SU-DHL-6 (cell line): ENCODE results near the gene THAP11.

ENCODE experiments used
- H2AFZ ChIP-seq: fragments of 200-600 bp; sonication (generic); 2 replicates; pipeline ENCODE4 v1.6.1; 2014; ENCODE audit warnings: low read depth, mild to moderate bottlenecking, moderate library complexity, mixed read lengths, antibody characterized with exemption, low read length; ENCODE audit not compliant: severe bottlenecking
- H3F3A ChIP-seq: fragments of 200-600 bp; shearing (Covaris generic); 2 replicates; pipeline ENCODE4 v1.6.0; 2016; ENCODE audit warnings: antibody characterized with exemption, mild to moderate bottlenecking; ENCODE audit not compliant: insufficient read depth
- H3K27ac ChIP-seq: fragments of 200-600 bp; sonication (generic); 2 replicates; pipeline ENCODE4 v1.5.1; 2016; ENCODE audit warnings: low read depth, mild to moderate bottlenecking, low read length, moderate library complexity, mixed read lengths
- H3K27me3 ChIP-seq: fragments of 200-600 bp; sonication (generic), shearing (Covaris generic); 2 replicates; pipeline ENCODE4 v1.6.0; 2014; ENCODE audit warnings: mild to moderate bottlenecking, low read length
- H3K36me3 ChIP-seq: fragments of 200-600 bp; sonication (generic); 2 replicates; pipeline ENCODE4 v1.6.1; 2014; ENCODE audit warnings: mild to moderate bottlenecking, low read length, mixed read lengths
- H3K4me2 ChIP-seq: fragments of 300-600, 200-600 bp; shearing (Covaris generic), sonication (generic); 2 replicates; pipeline ENCODE4 v1.6.0; 2014; ENCODE audit warnings: low read length, low read depth, mild to moderate bottlenecking; ENCODE audit not compliant: poor library complexity, severe bottlenecking
- H3K4me3 ChIP-seq: fragments of 200-600 bp; sonication (generic); 2 replicates; pipeline ENCODE4 v1.5.1; 2014; ENCODE audit warnings: antibody characterized with exemption, low read length, mild to moderate bottlenecking, mixed read lengths; ENCODE audit not compliant: insufficient read depth, poor library complexity, severe bottlenecking
- H3K79me2 ChIP-seq: fragments of 200-600 bp; sonication (generic); 2 replicates; pipeline ENCODE4 v1.6.1; 2014; ENCODE audit warnings: mild to moderate bottlenecking, low read length, moderate library complexity; ENCODE audit not compliant: insufficient read depth
- H3K9ac ChIP-seq: fragments of 200-600 bp; sonication (generic); 2 replicates; pipeline ENCODE4 v1.7.0; 2014; ENCODE audit warnings: mild to moderate bottlenecking, low read length
- H3K9me2 ChIP-seq: fragments of 200-600 bp; sonication (generic); replicated peaks from 2 replicates; pipeline ENCODE4 v1.6.1; 2014; ENCODE audit warnings: low read length; ENCODE audit not compliant: insufficient read depth
- H3K9me3 ChIP-seq: fragments of 200-600 bp; sonication (generic); 2 replicates; pipeline ENCODE4 v1.6.1; 2014; ENCODE audit warnings: low read length, mixed read lengths; ENCODE audit not compliant: insufficient read depth
- H4K20me1 ChIP-seq: fragments of 200-600 bp; sonication (generic); 2 replicates; pipeline ENCODE4 v1.6.1; 2014; ENCODE audit warnings: low read depth, mild to moderate bottlenecking, antibody characterized with exemption, low read length, moderate library complexity, mixed read lengths
- CTCF ChIP-seq: fragments of 200-600 bp; sonication (generic); IDR thresholded peaks from one replicate; pipeline ENCODE4 v1.5.1; 2017; ENCODE audit warnings: antibody characterized with exemption, mild to moderate bottlenecking, low read length, moderate library complexity; ENCODE audit not compliant: insufficient read depth, poor library complexity, severe bottlenecking
- EZH2phosphoT487 ChIP-seq: fragments of 200-600 bp; sonication (generic), shearing (Covaris generic); conservative IDR thresholded peaks from 2 replicates; pipeline ENCODE4 v1.6.1; 2018; ENCODE audit warnings: mild to moderate bottlenecking, antibody characterized with exemption, low read length, moderate library complexity, mixed read lengths

The THAP11 gene

DNA sequence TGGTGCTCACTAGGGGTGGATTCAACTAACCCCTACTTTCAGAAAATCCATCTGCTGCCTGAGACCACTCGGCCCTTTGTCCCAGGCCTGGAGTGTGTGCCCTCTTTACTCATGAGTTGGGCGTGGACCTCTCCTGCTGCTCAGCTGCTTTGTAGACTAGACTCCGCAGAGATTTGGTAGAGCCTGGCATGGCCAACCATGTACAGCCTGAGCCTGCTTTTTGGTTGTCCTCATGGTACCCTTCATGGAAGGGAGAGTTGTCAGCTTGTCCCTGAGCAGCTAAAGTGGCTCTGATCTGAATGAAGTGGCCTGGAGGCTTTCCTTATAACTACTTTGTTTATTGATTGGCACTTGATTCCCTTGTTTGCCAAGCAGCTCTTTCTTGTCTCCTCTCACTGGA lies 32.3 kb downstream of the THAP11 start:
- peaks cover 35% of the 10 kb centered on the region for H3K79me2 ChIP-seq
- H2AFZ ChIP-seq = no peak overlapping the region
- no peak overlapping the region for H3K27ac ChIP-seq
- H4K20me1 ChIP-seq = no peaks in the 10 kb centered on the region
- H3K9me3 ChIP-seq = no peaks in the 10 kb centered on the region
- no peaks in the 10 kb centered on the region for H3K36me3 ChIP-seq
- H3F3A ChIP-seq = peaks cover 21% of the 10 kb centered on the region
- no peaks in the 10 kb centered on the region for H3K9me2 ChIP-seq
- no peaks in the 10 kb centered on the region for H3K27me3 ChIP-seq
- TF ChIP-seq CTCF (no peak), EZH2phosphoT487 (no peak)
- peak overlapping the region; percentile 85 for H3K4me2 ChIP-seq
- H3K4me3 ChIP-seq = peak overlapping the region; percentile 96
- H3K9ac ChIP-seq = peak overlapping the region; percentile 90

DNA sequence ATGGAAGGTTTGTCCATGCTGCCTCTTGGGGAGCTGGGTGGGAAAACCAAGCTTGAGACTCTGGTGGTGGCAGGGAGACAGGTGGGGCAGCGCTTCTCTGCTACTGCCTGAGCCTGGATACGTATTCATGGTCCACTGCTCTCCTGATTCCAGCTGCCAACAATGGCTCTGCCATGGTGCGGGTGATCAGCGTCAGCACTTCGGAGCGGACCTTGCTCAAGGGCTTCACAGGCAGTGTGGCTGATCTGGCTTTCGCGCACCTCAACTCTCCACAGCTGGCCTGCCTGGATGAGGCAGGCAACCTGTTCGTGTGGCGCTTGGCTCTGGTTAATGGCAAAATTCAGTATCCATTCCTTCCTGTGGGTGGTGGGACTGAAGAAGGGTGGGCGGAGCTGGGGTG lies 34.9 kb downstream of the THAP11 start:
- no peak overlapping the region for H3K4me2 ChIP-seq
- H3K27me3 ChIP-seq = no peaks in the 10 kb centered on the region
- H3F3A ChIP-seq = peaks cover 5% of the 10 kb centered on the region
- H3K9ac ChIP-seq = no peak overlapping the region
- no peak overlapping the region for H3K4me3 ChIP-seq
- no peaks in the 10 kb centered on the region for H4K20me1 ChIP-seq
- H3K9me2 ChIP-seq = no peaks in the 10 kb centered on the region
- no peaks in the 10 kb centered on the region for H3K36me3 ChIP-seq
- H2AFZ ChIP-seq = no peak overlapping the region
- H3K79me2 ChIP-seq = peaks cover 35% of the 10 kb centered on the region
- no peaks in the 10 kb centered on the region for H3K9me3 ChIP-seq
- no peak overlapping the region for H3K27ac ChIP-seq
- no peak for TF ChIP-seq CTCF
- TF ChIP-seq EZH2phosphoT487 = no peak

DNA sequence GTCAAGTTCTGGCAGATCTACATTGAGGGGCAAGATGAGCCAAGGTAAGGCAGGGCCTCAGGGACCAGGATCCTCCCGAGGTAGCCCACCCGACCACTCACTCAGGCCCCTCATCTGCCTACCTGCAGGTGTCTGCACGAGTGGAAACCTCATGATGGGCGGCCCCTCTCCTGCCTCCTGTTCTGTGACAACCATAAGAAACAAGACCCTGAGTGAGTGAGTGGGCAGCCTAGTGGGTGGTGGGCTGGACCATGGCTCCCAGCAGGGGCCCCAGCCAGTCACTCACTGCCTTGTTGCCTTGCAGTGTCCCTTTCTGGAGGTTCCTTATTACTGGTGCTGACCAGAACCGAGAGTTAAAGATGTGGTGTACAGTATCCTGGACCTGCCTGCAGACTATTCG lies 36.1 kb downstream of the THAP11 start:
- no peaks in the 10 kb centered on the region for H4K20me1 ChIP-seq
- H3F3A ChIP-seq = no peaks in the 10 kb centered on the region
- H2AFZ ChIP-seq = no peak overlapping the region
- H3K79me2 ChIP-seq = peaks cover 32% of the 10 kb centered on the region
- no peaks in the 10 kb centered on the region for H3K9me2 ChIP-seq
- TF ChIP-seq EZH2phosphoT487 (no peak), CTCF (no peak)
- H3K36me3 ChIP-seq = no peaks in the 10 kb centered on the region
- no peak overlapping the region for H3K27ac ChIP-seq
- H3K4me3 ChIP-seq = no peak overlapping the region
- no peak overlapping the region for H3K9ac ChIP-seq
- H3K4me2 ChIP-seq = no peak overlapping the region
- no peaks in the 10 kb centered on the region for H3K9me3 ChIP-seq
- no peaks in the 10 kb centered on the region for H3K27me3 ChIP-seq

GRCh38 chr16:67878846-67879245 lies 36.7 kb downstream of the THAP11 start:
- H3K4me2 ChIP-seq = no peak overlapping the region
- TF ChIP-seq CTCF (no peak), EZH2phosphoT487 (no peak)
- peaks cover 26% of the 10 kb centered on the region for H3K79me2 ChIP-seq
- no peaks in the 10 kb centered on the region for H3K9me2 ChIP-seq
- no peaks in the 10 kb centered on the region for H3F3A ChIP-seq
- H4K20me1 ChIP-seq = no peaks in the 10 kb centered on the region
- no peaks in the 10 kb centered on the region for H3K9me3 ChIP-seq
- no peaks in the 10 kb centered on the region for H3K27me3 ChIP-seq
- no peak overlapping the region for H2AFZ ChIP-seq
- H3K4me3 ChIP-seq = no peak overlapping the region
- no peak overlapping the region for H3K9ac ChIP-seq
- no peaks in the 10 kb centered on the region for H3K36me3 ChIP-seq
- H3K27ac ChIP-seq = no peak overlapping the region
